Right ventricle myocardium inferior (tissue), 1 donor: Measurements from ENCODE around the gene AGK. TPM values are rescaled to one million over a fixed set of nuclear protein-coding genes. Genes with fewer than 3 reads are reported as not detected.
A peak's percentile ranks its signal among the peaks of the same experiment; 100 is the strongest.
"Not testable (repeated sequence)": the region's sequence is repeated elsewhere in the genome, so short reads cannot be mapped to it uniquely, and the experiment has no call there.

Source experiments
- ATAC-seq: fragments of 200-7000 bp; cut with Tn5 transposase; one replicate; pipeline ENCODE4 v1.9.1; 2020; ENCODE audit warnings: mild to moderate bottlenecking, moderate library complexity
- DNase-seq: peaks from one replicate; pipeline ENCODE4 v3.0.0; 2021; ENCODE audit errors: missing footprints
- intact Hi-C: fragments of 100-400 bp; cut with DNase I; formaldehyde crosslinking; loops from one replicate; pipeline ENCODE4 v1.11.0; 2022
- total RNA-seq: library from RNA; stranded (reverse); fragmentation: NEBNext Ultra II Directional; extraction: Animal tissue kit (Norgen Biotek cat#: 25700); gene quantifications from one replicate; pipeline ENCODE4 v1.2.1, GENCODE V29; 2021
- donor health status: DM: no; HTN: yes; CAD: no; lungs with severe emphysema.

AGK gene
- total RNA-seq, 1 donor from 2014 or later, result 28.4 TPM

GRCh38 chr7:141624763-141625162, 73.6 kb downstream of the AGK start:
- intact Hi-C loops, result no loop called here
- no peak for DNase-seq
- ATAC-seq, result no peak

GRCh38 chr7:141630621-141631020, 79.4 kb downstream of the AGK start:
- DNase-seq (no peak), ATAC-seq (no peak)
- intact Hi-C loops, result no loop called here

- ATAC-seq (no peak), DNase-seq (no peak)
- intact Hi-C loops, result no loop called here
Measured at GRCh38 chr7:141631525-141631924, 80.3 kb downstream of the AGK start.

GRCh38 chr7:141634065-141634464, 82.9 kb downstream of the AGK start:
- ATAC-seq (no peak), DNase-seq (no peak)
- intact Hi-C loops, result no loop called here

GRCh38 chr7:141636053-141636452, 84.8 kb downstream of the AGK start:
- intact Hi-C loops, result no loop called here
- DNase-seq (no peak), ATAC-seq (no peak)

- DNase-seq (no peak), ATAC-seq (no peak)
- intact Hi-C loops, result loop anchor here (5.0 to 10.0 kb wide), 3 partner anchors 88 to 626 kb away; partner anchors contain the start of genes AGK and MRPS33
Measured at GRCh38 chr7:141640239-141640840, 89.1 kb downstream of the AGK start.

GRCh38 chr7:141641876-141642275, 90.7 kb downstream of the AGK start:
- peak; percentile 46 for ATAC-seq
- intact Hi-C loops, result loop anchor here (5.0 to 10.0 kb wide), 3 partner anchors 90 to 627 kb away; partner anchors contain the start of genes AGK and MRPS33

GRCh38 chr7:141645188-141645587, 94.0 kb downstream of the AGK start:
- DNase-seq (no peak), ATAC-seq (no peak)
- intact Hi-C loops, result loop anchor here (10.0 kb wide), 2 partner anchors 390 to 630 kb away; partner anchors contain the start of gene MRPS33

More at GRCh38 chr7:141641876-141642275, 90.7 kb downstream of the AGK start:
- DNase-seq, result no peak

- ATAC-seq, result no peak
- intact Hi-C loops, result loop anchor here (10.0 kb wide), 2 partner anchors 392 to 632 kb away; partner anchors contain the start of gene MRPS33
- DNase-seq, result no peak
Measured at GRCh38 chr7:141646826-141647480, 95.7 kb downstream of the AGK start.

- peak; percentile 45 for DNase-seq
- intact Hi-C loops, result loop anchor here (10.0 kb wide), 2 partner anchors 393 to 633 kb away; partner anchors contain the start of gene MRPS33
- not testable (repeated sequence) for ATAC-seq
Measured at GRCh38 chr7:141647701-141648100, 96.5 kb downstream of the AGK start.

GRCh38 chr7:141648276-141649114, 97.3 kb downstream of the AGK start:
- DNase-seq, result no peak
- intact Hi-C loops, result loop anchor here (10.0 kb wide), 2 partner anchors 394 to 634 kb away; partner anchors contain the start of gene MRPS33
- ATAC-seq, result no peak

GRCh38 chr7:141649137-141649864, 98.1 kb downstream of the AGK start:
- DNase-seq (no peak), ATAC-seq (no peak)
- intact Hi-C loops, result loop anchor here (10.0 kb wide), 2 partner anchors 394 to 634 kb away; partner anchors contain the start of gene MRPS33

GRCh38 chr7:141649865-141650634, 98.8 kb downstream of the AGK start:
- DNase-seq (no peak), ATAC-seq (peak; percentile 72)
- intact Hi-C loops, result loop anchor here (10.0 kb wide), 3 partner anchors 55 to 635 kb away; partner anchors contain the start of genes DENND11, MRPS33 and WEE2

GRCh38 chr7:141651417-141651816, 100.2 kb downstream of the AGK start:
- intact Hi-C loops, result loop anchor here (10.0 kb wide), 1 partner anchor 53 kb away; the partner anchor contains the start of genes DENND11 and WEE2
- ATAC-seq (no peak), DNase-seq (no peak)

- DNase-seq (no peak), ATAC-seq (no peak)
- intact Hi-C loops, result loop anchor here (10.0 kb wide), 1 partner anchor 52 kb away; the partner anchor contains the start of genes DENND11 and WEE2
Measured at GRCh38 chr7:141652691-141653090, 101.5 kb downstream of the AGK start.

- ATAC-seq (peak; percentile 45), DNase-seq (no peak)
- intact Hi-C loops, result loop anchor here (1.0 to 10.0 kb wide), 2 partner anchors 50 to 84 kb away; partner anchors contain the start of genes DENND11, SSBP1 and WEE2
Measured at GRCh38 chr7:141654551-141654950, 103.3 kb downstream of the AGK start.

- intact Hi-C loops, result loop anchor here (5.0 to 10.0 kb wide), 2 partner anchors 45 to 123 kb away; partner anchors contain the start of genes DENND11 and WEE2
- no peak for DNase-seq
- ATAC-seq, result no peak
Measured at GRCh38 chr7:141659501-141659900, 108.3 kb downstream of the AGK start.
